ENCODE data around the gene NOP16.

Gene NOP16, protein sequence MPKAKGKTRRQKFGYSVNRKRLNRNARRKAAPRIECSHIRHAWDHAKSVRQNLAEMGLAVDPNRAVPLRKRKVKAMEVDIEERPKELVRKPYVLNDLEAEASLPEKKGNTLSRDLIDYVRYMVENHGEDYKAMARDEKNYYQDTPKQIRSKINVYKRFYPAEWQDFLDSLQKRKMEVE

DNA sequence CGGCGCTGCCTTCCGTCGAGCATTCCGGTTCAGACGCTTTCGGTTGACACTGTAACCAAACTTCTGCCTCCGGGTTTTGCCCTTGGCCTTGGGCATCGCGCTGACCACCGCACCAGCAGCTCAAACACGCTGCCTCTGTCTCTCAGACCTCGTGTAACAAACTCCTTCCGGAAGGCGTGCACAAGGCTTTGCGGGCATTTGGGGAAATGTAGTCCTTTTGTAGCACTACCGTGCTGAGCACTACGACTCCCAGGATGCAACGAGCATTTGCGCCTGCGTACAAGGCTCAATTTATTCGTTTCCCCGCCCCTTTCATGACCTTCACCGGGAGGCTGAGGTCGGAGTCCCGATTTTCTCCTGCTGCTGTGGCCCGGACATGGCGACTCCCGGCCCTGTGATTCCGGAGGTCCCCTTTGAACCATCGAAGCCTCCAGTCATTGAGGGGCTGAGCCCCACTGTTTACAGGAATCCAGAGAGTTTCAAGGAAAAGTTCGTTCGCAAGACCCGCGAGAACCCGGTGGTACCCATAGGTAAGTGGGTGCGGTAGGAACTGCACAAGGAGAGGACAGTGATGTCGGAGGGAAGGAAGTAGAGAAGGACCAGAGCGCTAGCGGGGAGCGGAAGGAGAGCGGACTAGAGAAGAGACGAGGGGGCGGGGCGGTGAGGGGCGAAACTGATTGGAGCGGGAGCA, at the start of gene NOP16, which contains the start of gene HIGD2A:
Gene NOP16 (minus strand): TSS at position 155 of the 691 bp plus-strand sequence. CDS start 59 bp downstream, at position 96.
Gene HIGD2A (plus strand): TSS at position 308 of the 691 bp plus-strand sequence. CDS start 69 bp downstream, at position 377.
- DNase-seq, result peak; percentile 99

DNA sequence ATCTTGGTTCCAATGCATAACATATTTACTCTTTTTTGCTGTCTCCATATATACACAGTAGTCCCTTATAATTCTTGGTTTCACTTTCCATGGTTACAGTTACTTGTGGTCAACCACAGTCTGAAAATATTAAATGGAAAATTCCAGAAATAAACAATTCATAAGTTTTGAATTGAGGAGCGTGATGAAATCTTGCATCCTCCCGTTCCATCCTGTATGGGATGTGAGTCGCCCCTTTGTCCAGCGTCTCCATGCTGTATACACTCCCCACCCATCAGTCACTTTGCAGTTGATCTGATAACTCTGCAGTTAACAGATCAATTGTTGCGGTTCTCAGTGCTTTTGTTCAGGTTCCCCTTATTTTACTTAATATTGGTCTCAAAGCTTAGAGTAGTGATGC, 48.3 kb upstream of the NOP16 start:
- DNase-seq, result no peak

DNA sequence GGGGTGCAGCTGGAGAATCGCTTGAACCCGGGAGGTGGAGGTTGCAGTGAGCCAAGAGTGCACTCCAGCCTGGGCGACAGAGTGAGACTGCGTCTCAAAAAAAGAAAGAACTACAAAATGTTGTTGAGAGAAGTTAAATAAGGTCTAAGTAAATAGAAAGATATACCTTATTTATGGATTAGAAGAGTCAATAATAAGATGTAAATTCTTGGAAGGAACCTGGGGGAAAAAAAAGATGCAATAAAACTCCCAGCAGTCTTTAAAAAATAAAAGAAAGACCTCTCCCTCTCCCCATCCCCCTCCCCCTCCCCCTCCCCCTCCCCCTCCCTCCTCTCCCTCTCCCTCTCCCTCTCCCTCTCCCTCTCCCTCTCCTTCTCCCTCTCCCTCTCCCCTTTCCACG, 44.3 kb upstream of the NOP16 start:
- no peak for DNase-seq

DNA sequence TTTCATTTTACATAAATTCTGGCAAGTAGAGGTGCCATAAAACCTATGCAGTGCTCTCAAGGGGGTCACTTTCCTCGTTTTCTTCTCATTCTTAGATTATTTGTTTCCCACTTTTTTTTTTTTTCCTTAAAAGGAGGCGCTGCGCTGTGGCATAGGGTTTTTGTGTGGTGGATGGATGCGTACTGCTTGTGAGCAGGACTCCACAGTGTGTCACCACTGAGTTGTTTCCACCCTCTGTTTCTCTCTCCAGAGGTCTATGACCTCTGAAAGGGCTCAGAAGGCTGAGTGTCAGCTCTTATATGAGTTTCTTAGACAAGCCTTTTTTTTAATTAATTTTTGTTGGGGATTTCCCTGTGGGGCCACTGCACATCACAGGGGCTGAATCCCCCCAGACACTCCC, 41.6 kb upstream of the NOP16 start:
- no peak for DNase-seq

DNA sequence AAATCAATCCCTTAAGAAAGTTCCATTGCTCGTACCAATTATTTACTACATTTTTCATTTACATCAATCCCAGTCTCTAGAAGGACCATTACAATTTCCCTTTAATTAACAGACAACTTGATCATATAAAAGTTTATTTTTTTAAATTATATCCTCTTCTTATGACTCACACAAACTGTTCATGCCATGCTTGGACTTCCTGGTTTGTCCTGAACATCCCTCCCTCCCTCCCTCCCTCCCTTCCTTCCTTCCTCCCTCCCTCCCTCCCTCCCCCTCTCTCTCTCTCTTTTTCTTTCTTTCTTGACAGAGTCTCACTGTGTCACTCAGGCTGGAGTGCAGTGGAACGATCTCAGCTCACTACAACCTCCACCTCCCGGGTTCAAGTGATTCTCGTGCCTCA, 39.6 kb upstream of the NOP16 start:
- DNase-seq, result no peak

DNA sequence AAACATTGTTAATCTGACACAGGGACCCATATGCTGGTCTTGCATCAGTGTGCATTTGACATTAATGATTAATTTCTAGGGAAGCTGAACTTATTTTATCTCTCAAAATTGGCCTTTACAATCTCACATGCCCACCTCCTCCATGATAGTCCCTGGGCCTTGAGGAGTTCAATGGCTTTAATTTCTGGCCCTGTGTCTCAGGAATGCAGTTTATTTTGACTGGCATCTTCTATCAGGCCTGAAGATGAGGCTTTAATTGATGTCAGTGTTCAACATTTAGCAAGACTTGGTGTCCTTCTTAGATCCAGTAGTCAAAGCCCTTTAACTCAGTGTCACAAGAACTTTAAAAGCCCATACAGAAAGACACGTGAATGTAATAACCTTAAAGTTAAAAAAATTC, 38.5 kb upstream of the NOP16 start:
- DNase-seq, result no peak

DNA sequence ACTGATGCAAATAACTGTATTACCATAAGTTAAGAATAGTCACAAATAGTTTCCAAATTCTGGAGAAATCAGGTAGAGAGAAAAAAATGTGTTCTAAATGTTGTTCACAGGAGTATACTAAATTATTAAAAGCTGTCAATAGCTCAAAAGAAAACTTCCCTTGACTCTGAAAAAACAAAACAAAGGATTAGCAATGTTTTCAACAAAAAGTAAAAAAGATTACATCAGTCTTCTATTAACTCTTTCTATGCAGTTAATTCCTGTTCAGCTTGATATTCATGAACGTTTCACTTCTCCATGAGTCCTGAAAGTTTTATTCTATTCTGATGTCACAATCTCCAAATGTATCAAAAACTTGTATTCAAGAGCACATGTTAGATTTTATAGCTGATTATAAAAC, 37.4 kb upstream of the NOP16 start:
- no peak for DNase-seq

DNA sequence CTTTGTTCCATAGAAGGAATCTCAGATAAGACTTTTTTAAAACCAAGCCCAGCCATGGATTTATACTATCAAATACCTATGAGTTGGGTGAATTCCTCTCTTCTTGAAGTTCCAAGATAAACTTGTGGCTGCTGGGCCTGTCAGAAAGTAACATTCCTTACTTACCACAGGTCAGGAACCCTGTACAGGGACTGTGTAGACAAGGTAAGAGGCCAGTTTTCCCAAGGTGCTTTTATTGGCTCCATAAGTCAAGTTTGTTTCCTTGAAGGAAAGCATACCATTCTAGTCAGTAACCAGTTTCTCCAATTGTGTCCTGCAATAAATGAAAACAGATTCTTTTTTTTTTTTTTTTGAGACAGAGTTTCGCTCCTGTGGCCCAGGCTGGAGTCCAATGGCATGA, 36.7 kb upstream of the NOP16 start:
- DNase-seq, result no peak

DNA sequence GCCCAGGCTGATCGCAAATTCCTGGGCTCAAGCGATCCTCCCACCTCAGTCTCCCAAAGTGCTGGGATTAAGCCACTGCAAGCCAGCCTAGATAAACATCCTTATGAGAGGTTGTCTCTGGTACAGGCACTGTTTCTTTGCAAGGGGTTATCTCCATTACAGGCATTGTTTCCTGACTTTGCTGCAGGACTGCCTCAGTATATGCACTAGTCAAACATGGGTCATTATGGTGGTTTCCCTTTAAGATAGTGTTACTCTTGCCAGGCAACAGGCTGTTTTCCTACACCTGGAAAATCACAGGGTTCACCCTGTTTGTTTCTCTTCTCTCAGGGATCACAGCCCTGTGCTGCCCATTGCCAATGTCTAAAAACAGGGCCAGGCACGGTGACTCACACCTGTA, 35.8 kb upstream of the NOP16 start:
- DNase-seq, result no peak

DNA sequence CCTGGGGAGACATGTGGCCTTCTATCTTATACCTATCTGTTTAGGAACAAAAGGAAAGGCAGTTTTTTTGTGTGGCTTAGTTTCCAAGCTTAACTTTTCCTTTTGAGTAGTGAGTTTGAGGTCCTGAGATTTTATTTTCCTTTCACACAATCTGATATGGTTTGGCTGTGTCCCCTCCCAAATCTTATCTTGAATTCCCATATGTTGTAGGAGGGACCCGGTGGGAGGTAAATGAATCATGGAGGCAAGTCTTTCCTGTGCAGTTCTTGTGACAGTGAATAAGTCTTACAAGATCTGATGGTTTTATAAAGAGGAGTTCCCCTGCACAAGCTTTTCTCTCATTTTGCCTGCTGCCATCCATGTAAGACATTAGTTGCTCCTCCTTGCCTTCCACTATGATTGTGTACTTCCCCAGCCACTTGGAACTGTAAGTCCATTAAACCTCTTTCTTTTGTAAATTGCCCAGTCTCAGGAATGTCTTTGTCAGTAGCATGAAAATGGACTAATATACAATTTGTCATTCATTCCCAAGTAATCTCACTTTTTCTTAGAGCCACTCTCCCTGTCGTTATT, 32.7 kb upstream of the NOP16 start:
- DNase-seq, result no peak

DNA sequence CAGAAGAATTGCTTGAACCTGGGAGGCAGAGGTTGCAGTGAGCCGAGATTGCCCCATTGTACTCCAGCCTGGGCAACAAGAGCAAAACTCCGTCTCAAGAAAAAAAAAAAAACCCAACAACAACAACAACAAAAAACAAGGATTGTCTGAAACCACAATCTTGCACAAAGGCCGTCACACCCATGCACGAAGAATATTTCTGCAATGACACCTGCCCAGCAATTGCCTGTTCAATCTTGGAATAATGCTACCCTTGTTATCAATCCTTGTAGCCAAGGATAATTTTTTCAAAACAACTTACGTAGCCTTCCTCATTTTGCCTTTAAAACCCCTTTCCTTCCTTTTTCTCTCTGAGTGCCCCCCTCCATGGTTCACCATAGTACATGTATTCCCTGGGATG, 31.7 kb upstream of the NOP16 start:
- no peak for DNase-seq

DNA sequence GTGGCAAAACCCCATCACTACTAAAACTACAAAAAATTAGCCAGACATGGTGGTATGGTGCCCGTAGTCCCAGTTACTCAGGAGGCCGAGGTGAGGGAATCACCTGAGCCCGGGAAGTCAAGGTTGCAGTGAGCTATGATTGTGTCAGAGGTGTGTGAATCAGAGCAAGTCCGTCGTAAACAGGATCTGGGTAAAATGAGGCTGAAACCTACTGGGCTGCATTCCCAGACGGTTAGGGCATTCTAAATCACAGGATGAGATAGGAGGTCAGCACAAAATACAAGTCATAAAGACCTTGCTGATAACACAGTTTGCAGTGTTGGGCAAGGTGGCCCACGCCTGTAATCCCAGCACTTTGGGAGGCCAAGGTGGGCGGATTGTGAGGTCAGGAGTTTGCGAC, 29.9 kb upstream of the NOP16 start:
- no peak for DNase-seq

DNA sequence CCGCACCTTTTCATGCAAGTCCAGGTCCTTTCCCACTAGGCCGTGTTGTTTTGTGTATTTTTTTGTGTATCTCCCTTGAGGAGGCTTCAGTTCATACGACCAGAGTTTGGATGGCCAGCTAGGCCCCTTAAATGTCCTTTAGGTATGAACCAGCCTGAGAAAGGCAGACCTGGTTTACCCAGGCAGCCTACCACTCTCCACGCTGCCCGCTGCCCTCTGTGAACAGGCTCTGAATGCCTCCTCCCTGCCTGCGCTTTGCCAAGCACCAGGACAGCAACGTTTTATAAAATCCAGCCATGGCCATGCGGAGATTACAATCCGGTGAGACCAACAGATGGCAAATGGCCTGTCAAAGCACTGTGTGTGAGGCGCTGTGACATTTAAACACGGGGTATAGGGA, 28.6 kb upstream of the NOP16 start:
- no peak for DNase-seq

DNA sequence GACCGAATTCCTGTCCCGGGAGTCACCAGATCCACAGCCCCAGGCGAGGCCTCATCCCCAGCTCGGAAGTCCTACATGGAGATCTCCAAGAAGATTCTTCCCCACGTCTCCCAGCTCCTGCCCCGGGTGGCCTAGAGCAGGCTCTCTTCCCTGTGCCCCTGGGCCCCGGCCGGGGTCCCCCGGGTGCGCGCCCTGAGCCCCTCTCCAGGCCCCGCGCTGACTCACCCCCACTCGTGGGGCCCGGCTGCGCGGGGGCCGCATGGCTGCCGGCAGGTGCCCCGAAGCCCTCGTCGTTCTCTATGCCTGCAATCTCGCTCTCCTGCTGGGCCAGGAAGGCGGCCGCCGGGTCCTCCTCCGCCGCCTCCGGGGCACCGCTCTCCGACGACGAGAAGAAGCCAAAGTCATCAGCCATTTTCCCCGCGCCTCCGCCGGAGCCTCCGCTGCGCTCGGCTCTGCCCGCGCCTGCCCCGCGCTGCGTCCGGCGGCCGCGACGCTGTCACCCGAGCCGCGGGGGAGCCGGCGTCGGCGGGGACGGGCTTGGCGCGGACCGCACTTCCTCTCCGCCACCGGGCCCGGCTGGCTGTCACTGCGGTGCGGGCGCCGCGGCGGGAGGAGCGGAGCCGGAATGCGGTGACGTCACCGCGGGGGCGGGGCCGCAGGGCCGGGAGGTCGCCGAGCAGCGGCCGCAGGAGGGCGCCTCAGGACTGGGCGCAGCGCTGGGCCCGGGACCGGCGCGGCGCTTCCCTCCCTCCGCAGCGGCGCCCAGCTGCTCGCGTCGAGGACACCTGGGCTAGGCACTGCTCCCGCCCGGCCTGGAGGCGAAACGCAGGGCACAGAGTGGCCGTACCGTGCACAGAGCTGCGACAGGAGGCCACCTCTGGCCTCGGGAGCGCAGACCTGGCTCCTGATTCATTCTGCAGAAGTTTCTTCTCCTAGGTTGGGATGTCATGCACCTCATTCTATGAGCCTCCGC, 27.8 kb upstream of the NOP16 start, which contains the start of gene CLTB:
Gene CLTB (minus strand): TSS at position 588 of the 973 bp plus-strand sequence. CDS start 176 bp downstream, at position 412.
- peak; percentile 84 for DNase-seq

DNA sequence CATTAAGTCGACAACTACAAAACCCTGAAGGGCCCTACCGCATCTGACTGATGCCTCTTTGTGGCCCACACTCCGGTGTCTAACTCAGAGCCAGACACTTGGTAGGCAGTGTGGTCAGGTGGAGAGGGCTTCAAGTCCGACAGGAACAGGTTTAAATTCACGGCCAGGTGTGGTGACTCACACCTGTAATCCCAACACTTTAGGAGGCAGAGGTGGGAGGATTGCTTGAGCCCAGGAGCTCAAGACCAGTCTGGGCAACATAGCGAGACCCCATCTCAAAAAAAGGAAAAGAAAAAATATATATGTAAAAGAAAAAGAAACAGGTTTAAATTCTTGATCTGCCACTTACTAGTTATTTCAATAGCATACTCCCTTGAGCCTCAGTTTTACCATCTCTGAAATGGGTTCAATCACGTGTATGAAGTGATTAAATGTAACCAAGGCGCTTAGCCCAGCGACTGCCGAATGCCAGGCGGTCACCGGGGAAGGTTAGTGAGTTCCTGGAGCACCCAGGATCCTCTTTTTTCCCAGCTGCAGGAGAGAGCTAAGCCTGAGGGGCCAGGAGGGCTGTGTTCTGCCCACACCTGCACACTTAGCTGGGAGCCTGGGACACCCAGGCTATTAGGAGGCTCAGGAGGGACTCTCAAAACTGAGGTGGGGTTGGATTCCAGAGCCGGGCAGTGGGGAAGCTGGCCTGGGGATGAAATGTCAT, 27.0 kb upstream of the NOP16 start:
- no peak for DNase-seq

DNA sequence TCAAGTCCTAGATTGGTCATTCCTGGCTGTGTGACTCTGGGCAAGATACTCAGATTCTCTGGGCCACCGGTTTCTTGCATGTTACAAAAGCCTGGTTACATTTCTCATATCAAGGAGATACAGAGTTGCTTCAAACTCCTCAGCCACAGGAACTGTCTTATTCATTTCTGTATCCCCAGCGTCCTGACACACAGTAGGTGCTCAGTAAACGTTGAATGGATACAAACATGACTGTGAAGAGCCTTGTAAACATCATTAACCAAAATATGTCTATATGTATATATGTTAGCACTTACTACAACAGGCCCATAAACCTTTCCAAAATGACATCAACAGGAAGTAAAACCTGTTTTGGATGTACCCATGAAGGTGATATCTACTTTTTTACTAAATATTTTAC, 26.3 kb upstream of the NOP16 start:
- no peak for DNase-seq

DNA sequence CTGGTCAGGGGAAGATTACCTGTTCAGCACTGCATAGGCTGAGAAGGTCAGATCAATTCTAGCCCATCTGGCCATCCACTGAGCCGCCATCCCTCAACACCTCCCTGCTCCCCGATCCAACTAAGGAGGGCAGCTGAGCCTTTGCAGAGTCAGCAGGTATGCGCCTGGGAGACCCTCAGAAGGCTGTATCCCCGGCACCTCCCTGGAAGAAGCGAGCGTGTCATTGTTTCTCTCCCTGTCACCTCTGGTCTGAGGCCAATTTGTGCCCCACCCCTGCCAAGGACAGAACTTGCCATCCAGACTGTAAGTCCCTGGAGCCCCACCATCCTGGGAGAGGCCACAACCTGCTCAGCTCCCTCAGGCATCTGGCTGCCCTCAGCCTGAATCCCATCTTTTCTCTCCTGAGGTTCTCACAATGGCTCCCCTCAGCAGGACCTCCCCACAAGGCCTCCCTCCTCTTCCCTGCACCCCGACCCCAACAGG, 25.4 kb upstream of the NOP16 start:
- DNase-seq, result no peak

DNA sequence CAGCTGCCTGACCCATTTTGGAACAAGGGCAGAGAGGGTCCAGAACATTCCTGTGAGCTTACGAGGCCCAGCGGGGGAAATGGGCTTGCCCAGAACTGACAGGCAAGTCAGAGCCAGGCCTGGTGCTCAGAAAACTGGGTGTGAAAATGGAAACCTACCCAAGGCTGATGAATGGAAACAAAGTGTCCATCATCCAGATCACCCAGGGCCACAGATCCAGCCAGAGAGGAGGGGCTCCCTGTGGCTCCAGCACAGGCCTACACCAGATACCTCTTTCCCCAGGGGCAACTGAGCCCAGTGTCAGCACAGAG, 24.8 kb upstream of the NOP16 start:
- DNase-seq, result no peak

DNA sequence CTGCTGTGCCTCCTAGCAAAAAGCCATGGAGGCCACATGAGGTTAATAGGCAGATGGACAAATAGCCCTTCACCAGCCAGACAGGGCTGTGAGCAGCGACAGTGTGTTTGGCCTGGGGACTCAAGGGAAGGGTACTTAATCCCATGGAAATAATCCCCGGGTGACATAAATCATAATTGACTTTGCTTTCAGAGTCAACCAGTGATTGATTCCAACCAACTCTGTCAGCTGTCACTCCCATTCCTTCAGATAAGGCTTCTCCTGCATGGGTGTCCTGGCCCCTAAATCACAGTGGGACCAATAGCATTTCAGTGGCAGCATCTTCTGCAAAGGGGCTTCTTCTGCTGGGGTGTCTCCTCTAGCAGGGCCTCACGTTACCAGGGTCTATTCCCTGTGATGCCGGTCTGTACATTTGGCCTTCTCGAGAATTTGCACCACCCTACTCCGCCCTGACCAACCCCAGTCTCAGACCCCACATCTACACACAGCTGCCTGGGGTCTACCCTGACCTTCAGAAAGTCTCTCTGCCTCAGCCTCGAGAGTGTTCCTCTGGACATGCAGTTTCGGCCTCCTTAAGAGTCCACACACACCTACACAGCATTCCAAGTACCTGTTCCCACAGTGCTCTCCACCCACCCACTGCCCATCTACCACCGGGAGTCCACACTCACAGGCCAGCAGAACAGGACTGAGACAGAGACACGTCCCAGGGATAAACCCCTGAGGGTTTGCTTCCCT, 24.3 kb upstream of the NOP16 start:
- DNase-seq, result no peak

DNA sequence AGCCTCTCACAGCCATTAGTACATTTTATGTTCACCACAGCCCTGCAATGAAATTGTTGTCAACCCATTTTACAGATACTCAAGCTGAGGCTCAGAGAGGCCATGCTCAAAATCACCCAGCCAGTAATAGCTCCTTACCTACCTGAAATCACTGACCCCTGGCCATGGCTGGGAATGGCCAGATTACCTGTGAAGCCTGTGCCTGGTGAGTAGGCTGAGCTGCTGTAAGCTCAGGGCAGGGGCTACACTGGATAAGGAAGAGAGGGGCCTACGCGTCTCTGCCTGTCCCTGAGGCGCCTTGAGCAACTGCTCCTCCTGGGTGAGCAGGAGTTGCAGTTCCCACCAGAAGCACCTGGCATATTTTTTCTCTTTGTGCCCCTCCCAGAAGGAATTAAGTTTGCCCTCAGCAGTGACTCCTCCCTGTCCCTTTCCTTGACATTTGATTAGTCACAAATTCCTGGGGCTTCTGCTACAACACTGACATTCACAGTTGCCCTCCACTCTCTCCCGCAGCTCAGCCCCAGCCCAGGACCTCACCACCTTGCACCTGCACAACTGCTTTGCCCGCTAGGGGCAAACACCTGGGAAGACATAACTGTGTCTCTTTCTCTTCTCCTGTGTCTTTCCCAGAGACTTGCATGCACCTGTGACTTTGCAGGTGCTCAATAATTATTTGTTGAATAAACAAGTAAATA, 22.2 kb upstream of the NOP16 start:
- DNase-seq, result no peak

DNA sequence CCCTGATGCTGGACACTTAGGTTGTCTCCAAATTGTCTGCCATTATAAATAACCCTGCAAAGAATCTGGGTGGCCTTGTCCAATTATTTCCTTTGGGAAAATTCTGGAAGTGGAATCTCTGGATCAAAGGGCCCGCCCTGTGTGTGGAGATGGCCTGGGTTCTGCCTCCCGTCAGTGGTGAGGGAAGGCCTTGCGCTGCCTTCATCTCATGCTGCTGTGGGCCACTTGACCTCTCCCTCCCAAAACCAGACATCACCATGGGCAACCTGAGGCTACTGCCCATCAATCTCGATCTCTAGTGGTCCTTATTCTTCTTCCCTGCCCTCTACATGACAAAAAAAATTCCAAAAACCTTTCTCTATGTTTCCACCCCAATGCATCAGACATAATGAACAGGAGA, 21.4 kb upstream of the NOP16 start:
- DNase-seq, result no peak
